SK-N-MC (cell line): ENCODE data around the gene EPAS1.

ENCODE experiments used
- FOXP2 ChIP-seq: optimal IDR thresholded peaks from 2 replicates; pipeline ENCODE3; 2011; ENCODE audit warnings: mild to moderate bottlenecking, moderate library complexity; ENCODE audit not compliant: insufficient read depth; ENCODE audit errors: extremely low read length, control extremely low read depth
- POLR2AphosphoS5 ChIP-seq: IDR thresholded peaks from 2 replicates; pipeline ENCODE4 v1.6.1; 2012; ENCODE audit warnings: mild to moderate bottlenecking, low read depth, low read length, borderline replicate concordance

DNA sequence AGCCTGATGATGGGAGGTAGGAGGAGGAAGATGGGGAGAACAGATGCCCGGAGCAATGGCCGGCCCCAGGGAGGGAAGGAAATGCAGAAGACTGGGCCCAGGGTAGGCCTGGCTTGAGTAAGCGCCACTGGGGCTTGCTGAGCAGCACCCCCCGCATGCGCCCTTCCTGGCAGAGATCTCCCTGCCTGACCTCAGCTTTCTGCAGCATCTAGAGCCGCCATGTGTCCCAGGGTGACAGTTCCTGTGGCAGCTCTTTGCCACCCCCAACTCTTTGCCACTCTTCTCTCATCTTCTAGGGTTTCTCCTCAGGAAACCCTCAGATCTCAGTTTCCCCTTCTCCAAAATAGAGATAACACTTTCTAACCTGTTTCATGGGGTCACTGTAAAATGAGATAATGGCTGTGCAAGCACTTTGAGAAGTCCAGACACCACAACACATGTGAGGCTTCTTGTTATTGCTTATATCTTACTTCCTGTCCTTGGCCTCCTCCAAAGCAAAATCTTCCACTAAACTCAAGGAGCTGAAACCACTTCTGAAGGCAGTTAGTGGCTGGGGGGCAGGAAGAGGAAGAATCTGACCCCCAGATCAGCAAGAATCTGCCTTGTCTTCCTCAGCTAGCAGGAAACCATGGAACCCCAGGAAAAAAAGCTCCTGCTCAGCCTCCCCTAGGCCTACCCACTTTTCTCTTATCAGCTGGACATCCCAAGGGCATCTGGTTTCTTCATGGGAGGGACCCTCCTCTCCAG is 64.9 kb downstream of the EPAS1 start:
- TF ChIP-seq POLR2AphosphoS5 (no peak), FOXP2 (no peak)
